Activated CD8-positive, alpha-beta memory T cell treated with anti-CD3 and anti-CD28 coated beads, Interleukin-2, amount 10 ng/mL, durations not matched to agents 7 days and 5 days (primary cell): ENCODE measurements around the gene THBD. TPM values are rescaled to one million over a fixed set of nuclear protein-coding genes. Genes with fewer than 3 reads are reported as not detected.

Experiments used
- ATAC-seq: fragments of 150-1000 bp; cut with Tn5 transposase; one replicate; pipeline ENCODE4 v1.10.0; 2021; ENCODE audit warnings: moderate library complexity
- CTCF ChIA-PET: fragments of 350-600 bp; sonication (Branson Sonifier 250); formaldehyde crosslinking; loops from one replicate; lab custom pipeline; 2021; ENCODE audit warnings: antibody characterized with exemption; lab: Charles Lee
- DNase-seq: peaks from one replicate; pipeline ENCODE4 v3.0.0-alpha.2; 2020
- H3K27ac Mint-ChIP-seq: one replicate; pipeline ENCODE4 v1.8.0; 2021; ENCODE audit warnings: mild to moderate bottlenecking, mixed read lengths
- H3K27me3 Mint-ChIP-seq: one replicate; pipeline ENCODE4 v1.8.0; 2021; ENCODE audit warnings: mixed read lengths
- H3K36me3 Mint-ChIP-seq: one replicate; pipeline ENCODE4 v1.8.0; 2021; ENCODE audit warnings: mild to moderate bottlenecking, mixed read lengths
- H3K4me1 Mint-ChIP-seq: one replicate; pipeline ENCODE4 v1.8.0; 2021; ENCODE audit warnings: mixed read lengths
- H3K4me3 Mint-ChIP-seq: one replicate; pipeline ENCODE4 v1.8.0; 2021; ENCODE audit warnings: mild to moderate bottlenecking, moderate library complexity, mixed read lengths
- H3K9me3 Mint-ChIP-seq: one replicate; pipeline ENCODE4 v1.8.0; 2022; ENCODE audit warnings: low read depth, mixed read lengths
- total RNA-seq, 2 experiments: library from RNA; stranded (reverse); gene quantifications; one replicate each; pipeline ENCODE4 v1.2.3, GENCODE V29; 2021

Gene THBD
- total RNA-seq, 2 experiments from 2014 or later = not detected

DNA sequence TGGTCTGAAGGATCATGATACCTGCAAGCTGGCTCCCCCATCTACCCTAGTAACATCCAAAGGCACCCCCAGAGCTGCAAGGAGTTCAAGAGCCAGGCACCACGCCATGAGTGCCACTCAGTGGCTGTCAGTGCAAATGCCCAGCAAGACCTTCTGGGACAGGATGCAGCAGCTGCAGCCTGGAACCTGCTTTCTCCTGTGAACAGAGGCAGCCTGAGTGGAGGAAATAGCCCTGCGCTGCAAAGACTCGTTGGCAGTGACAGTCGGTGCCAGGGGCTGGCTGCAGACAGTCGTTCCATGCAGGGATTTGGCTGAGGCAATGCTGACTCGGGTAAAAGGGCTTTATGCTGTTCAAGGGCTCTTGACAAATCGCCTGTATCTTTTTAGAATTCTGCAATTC, 30.1 kb downstream of the THBD start:
- Mint-ChIP-seq H3K27ac (no peak overlapping the region), H3K4me3 (no peak overlapping the region), H3K36me3 (no peaks in the 10 kb centered on the region), H3K9me3 (no peaks in the 10 kb centered on the region), H3K4me1 (no peaks in the 10 kb centered on the region), H3K27me3 (no peaks in the 10 kb centered on the region)
- CTCF ChIA-PET = no interaction called here
- ATAC-seq (no peak), DNase-seq (no peak)

DNA sequence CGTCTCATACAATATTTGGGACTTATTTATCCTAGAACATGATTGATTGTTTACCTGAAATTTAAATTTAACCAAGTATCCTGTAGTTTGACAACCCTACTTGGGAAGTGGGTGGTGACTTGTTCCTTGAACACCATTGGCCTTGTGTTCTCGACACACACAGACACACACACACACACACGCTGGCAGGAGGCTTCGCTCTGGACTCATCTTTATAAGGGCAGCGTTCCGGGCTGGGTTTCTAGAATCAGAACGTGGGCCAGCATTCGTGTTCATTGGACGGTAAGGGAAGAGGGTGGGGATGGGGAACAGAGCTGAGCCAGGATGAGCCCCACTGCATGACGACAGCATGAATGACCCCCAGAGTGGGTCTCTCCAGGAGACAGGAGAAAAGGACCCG, 30.5 kb downstream of the THBD start:
- no peak overlapping the region for H3K27ac Mint-ChIP-seq
- no peaks in the 10 kb centered on the region for H3K27me3 Mint-ChIP-seq
- no peaks in the 10 kb centered on the region for H3K4me1 Mint-ChIP-seq
- no peak for DNase-seq
- CTCF ChIA-PET = no interaction called here
- H3K4me3 Mint-ChIP-seq = no peak overlapping the region
- ATAC-seq = no peak
- H3K36me3 Mint-ChIP-seq = no peaks in the 10 kb centered on the region
- H3K9me3 Mint-ChIP-seq = no peaks in the 10 kb centered on the region

DNA sequence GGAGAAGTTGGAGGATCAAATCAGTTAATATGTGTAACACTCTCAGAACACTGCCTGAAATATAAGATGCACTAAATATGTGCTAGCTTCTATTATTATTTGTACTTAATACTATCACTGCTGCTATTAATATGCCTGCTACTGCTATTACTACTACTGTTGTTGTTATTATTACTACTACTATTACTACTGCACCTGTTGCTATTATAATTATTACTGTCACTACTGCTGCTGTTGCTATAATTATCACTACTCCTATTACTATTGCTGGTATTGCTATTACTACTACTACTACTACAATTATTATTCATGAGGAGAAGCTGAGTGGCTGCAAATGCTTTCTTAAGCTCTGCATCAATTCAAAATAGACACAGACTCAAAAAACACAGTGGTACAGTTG, 31.0 kb downstream of the THBD start:
- Mint-ChIP-seq H3K27ac (no peak overlapping the region), H3K36me3 (no peaks in the 10 kb centered on the region), H3K27me3 (no peaks in the 10 kb centered on the region), H3K9me3 (no peaks in the 10 kb centered on the region), H3K4me1 (no peaks in the 10 kb centered on the region), H3K4me3 (no peak overlapping the region)
- CTCF ChIA-PET = no interaction called here
- ATAC-seq = no peak
- no peak for DNase-seq

DNA sequence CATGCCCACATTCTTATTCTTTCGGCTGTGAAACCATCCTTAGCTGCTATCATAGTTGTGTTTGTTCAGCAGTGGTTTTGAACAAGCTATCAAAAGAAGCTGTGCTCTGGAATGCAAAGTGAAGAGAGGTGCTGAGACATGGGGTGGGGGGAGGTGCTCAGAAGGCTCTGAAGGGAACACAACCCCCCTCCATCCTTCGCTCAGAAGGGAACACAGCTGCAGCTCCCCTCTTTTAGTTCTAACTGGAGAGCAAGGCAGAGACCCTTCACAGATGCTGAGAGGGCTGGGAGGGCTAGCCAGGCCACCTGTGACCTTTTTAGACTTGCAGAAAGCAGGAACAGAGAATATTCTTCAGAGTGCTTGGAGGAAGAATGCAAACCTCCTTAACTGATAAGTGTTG, 32.0 kb downstream of the THBD start:
- CTCF ChIA-PET = interaction anchor here (0.7 kb wide), 1 partner anchor 11 kb away, joined by 3 read pairs; no protein-coding TSS in a partner anchor
- Mint-ChIP-seq H3K27ac (no peak overlapping the region), H3K4me3 (no peak overlapping the region), H3K36me3 (no peaks in the 10 kb centered on the region), H3K9me3 (no peaks in the 10 kb centered on the region), H3K27me3 (no peaks in the 10 kb centered on the region), H3K4me1 (no peaks in the 10 kb centered on the region)
- ATAC-seq = no peak
- DNase-seq = no peak

DNA sequence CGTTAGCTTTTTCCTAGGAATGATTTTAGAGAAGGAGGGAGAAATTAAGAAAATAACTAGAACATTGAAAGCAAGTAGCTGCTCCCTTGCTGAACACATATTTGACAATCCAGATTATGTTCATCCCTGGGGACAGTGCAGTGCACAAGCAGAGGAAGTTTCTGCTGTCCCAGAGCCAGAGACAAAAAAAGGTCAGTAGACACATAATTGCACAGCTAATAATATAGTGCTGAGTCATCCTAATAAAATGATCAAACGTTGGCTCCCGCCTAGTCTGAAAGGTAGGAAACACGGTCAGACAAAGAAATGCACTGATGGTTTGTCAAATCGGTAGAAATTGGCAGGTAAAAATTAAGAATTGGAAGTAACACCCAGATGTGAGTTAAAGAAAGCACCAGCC, 36.0 kb downstream of the THBD start:
- CTCF ChIA-PET = no interaction called here
- Mint-ChIP-seq H3K4me3 (no peak overlapping the region), H3K4me1 (no peaks in the 10 kb centered on the region), H3K9me3 (no peaks in the 10 kb centered on the region), H3K36me3 (no peaks in the 10 kb centered on the region), H3K27ac (no peak overlapping the region), H3K27me3 (no peaks in the 10 kb centered on the region)
- no peak for DNase-seq
- ATAC-seq = no peak

DNA sequence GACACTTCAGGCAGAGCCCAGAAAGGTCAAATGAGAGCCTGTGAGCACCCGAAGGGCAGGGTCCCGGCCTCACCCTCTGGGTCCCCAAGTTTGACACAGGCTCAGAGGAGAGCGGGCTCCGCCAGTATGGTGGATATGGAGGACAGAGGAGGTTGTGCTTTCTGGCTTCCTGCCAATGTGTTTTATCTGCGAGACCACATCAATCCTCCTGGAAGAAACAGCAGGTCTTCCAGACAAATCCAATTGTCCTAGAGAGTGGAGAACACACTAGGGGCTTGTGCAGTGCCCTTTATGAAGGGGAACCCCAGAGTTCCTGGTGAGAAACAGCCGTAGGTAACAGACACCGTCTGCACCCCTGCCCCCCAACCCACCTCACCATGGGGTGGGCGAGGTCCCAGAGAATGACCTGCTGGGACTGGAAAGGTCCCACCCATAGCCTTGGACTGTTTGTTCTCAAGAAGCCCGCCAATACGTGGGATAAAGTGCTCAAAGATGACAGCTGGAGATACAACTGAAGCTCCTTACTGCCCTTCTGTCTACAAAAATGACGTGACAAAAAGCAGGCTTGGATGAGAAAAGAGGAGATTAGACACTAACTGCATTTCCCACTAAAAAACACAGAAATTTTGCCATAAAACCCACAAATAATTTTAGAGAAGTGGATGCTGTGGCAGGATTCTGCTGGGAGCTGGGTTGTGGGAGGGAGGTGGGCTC, 38.3 kb downstream of the THBD start:
- CTCF ChIA-PET = no interaction called here
- Mint-ChIP-seq H3K9me3 (no peaks in the 10 kb centered on the region), H3K4me3 (no peak overlapping the region), H3K36me3 (no peaks in the 10 kb centered on the region), H3K27me3 (no peaks in the 10 kb centered on the region), H3K27ac (no peak overlapping the region), H3K4me1 (no peaks in the 10 kb centered on the region)
- ATAC-seq (no peak), DNase-seq (no peak)

DNA sequence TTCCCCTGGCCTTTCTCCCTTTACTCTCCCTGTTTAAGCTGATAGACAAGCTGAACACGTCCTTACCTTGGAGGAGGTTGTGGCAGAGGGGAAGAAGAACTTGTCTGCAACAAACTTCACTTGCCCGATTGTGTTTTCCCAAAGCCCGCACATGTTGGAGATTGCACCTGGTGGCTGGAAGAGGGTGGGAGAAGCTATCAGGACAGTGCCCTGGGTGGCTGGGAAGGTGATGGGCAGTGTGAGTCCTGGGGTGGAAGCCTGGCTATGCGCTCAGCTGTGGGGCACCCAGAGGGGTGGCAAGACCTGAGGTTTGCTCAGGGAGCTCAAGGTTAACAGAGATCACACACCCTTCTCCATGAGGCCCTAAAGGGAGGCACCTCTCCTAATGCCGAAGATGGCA, 39.4 kb downstream of the THBD start:
- no peak overlapping the region for H3K27ac Mint-ChIP-seq
- CTCF ChIA-PET = no interaction called here
- H3K4me1 Mint-ChIP-seq = no peaks in the 10 kb centered on the region
- H3K9me3 Mint-ChIP-seq = no peaks in the 10 kb centered on the region
- DNase-seq = no peak
- H3K27me3 Mint-ChIP-seq = no peaks in the 10 kb centered on the region
- H3K4me3 Mint-ChIP-seq = no peak overlapping the region
- no peaks in the 10 kb centered on the region for H3K36me3 Mint-ChIP-seq
- no peak for ATAC-seq

DNA sequence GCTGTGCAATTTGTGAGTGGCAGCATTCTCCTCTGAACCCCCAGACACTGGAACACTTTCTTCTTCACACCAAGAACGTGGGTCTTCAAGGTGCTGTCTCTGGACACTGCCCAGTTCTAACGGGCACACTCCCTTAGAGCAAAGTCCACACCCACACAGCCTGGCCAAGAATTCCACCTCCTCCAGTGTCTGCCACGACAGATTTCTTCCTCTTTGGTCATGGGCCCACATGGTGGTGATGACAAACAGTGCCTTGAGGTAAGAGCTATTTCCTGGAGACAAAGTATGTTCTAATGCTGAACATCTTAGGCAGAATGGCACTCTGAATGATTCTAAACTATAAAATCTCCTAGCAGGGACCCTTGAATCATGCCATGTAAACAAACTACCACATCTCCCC, 39.8 kb downstream of the THBD start:
- H3K27me3 Mint-ChIP-seq = no peaks in the 10 kb centered on the region
- H3K27ac Mint-ChIP-seq = no peak overlapping the region
- DNase-seq (no peak), ATAC-seq (no peak)
- H3K4me1 Mint-ChIP-seq = no peaks in the 10 kb centered on the region
- H3K9me3 Mint-ChIP-seq = no peaks in the 10 kb centered on the region
- CTCF ChIA-PET = no interaction called here
- no peaks in the 10 kb centered on the region for H3K36me3 Mint-ChIP-seq
- H3K4me3 Mint-ChIP-seq = no peak overlapping the region

DNA sequence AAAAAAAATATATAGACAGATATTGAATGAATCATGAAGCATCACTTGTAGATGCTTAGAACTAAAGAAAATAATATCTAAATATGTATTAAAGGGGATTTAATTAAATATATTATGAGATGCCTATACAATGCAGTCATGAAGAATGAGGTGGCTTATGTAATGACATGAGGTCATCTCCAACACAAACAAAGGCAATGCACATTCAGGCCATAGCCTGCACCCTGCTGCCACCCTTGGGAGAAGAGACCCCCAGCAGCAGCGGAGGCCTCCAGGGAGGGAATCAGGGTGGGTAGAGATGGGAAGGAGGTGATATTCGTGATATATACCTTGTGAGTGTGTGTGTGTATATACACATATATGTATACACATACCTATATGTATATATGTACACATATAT, 40.8 kb downstream of the THBD start:
- ATAC-seq (no peak), DNase-seq (no peak)
- Mint-ChIP-seq H3K4me3 (no peak overlapping the region), H3K27me3 (no peaks in the 10 kb centered on the region), H3K9me3 (no peaks in the 10 kb centered on the region), H3K4me1 (no peaks in the 10 kb centered on the region), H3K36me3 (no peaks in the 10 kb centered on the region), H3K27ac (no peak overlapping the region)
- CTCF ChIA-PET = no interaction called here

DNA sequence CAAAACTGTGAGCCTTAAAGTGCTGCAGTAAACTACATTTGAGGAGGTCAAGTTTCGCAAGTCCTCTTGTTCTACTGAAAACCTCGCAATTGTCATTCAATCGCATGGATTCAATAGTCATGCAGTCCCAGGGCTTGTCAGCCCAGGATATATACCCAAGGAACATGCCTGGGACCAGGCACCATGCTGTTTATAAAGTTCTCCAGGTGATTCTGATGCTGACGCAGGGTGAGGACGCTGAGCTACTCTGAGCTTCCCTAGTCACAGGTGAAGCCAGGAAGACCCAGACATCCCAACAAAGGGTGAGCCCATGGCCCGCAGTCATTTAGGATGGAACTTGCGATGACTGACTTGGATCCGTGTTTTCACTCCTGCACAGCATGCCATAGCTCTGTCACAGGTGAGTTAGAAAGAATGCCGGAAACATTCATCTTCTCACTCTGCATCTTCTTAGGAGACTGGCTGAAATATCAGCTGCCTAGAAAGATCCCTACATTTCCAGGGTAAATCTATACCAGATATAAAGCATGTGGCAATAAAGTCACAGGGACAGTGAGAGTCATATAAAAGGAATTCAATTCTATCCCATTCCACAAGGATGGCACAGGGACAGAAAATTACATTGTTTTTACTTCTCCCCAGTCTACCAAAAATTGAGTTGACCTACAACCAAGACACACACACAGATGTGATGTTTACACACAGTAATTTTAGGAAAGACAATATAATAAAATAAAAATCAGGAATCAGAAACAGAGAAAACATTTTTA, 41.4 kb downstream of the THBD start:
- no peak for ATAC-seq
- H3K27ac Mint-ChIP-seq = no peak overlapping the region
- DNase-seq = no peak
- no peak overlapping the region for H3K4me3 Mint-ChIP-seq
- H3K27me3 Mint-ChIP-seq = no peaks in the 10 kb centered on the region
- H3K4me1 Mint-ChIP-seq = no peaks in the 10 kb centered on the region
- H3K9me3 Mint-ChIP-seq = no peaks in the 10 kb centered on the region
- CTCF ChIA-PET = no interaction called here
- H3K36me3 Mint-ChIP-seq = no peaks in the 10 kb centered on the region

DNA sequence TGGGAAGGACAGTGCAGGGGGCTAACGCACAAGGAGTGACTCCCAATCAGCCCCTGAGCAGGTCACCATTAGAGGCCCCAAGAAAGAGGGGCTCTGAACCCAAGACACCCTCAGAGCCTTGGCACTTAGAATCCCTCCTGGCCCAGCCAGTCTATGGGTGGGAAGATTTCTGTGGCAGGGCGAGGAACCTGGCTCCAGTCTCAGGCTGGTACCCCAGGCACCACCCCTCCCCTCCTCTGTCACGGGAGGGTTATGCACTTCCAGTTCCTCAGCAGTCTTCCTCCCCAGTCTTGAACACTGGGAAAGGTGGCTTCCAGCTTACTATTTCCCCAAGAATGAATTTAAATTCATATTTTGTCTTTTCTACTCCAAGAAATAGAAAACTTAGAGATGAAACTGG, 42.0 kb downstream of the THBD start:
- H3K36me3 Mint-ChIP-seq = no peaks in the 10 kb centered on the region
- no peaks in the 10 kb centered on the region for H3K9me3 Mint-ChIP-seq
- H3K4me1 Mint-ChIP-seq = no peaks in the 10 kb centered on the region
- no peaks in the 10 kb centered on the region for H3K27me3 Mint-ChIP-seq
- DNase-seq (no peak), ATAC-seq (no peak)
- CTCF ChIA-PET = no interaction called here
- no peak overlapping the region for H3K27ac Mint-ChIP-seq
- H3K4me3 Mint-ChIP-seq = no peak overlapping the region

DNA sequence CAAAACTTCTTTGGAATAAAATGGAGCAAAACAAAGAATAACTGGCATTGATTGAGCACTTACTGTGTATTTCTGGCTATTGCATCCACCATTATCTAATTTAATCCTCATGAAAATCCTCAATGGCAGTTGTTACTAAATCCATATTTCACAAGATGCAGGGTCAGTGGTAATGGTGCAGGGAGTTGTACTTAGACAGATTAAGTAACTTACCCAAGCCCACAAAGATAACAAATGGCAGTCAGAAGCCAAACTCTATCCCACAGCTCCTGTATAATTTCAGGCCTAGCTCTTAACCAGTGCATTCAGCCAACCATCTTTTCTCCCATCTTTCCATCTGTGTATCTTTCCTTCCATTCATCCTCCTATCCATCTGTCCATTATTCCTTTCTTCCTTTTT, 43.7 kb downstream of the THBD start:
- no peaks in the 10 kb centered on the region for H3K4me1 Mint-ChIP-seq
- CTCF ChIA-PET = interaction anchor here (1.5 kb wide), 1 partner anchor 11 kb away, joined by 3 read pairs; no protein-coding TSS in a partner anchor
- H3K27ac Mint-ChIP-seq = no peak overlapping the region
- no peaks in the 10 kb centered on the region for H3K27me3 Mint-ChIP-seq
- DNase-seq (no peak), ATAC-seq (no peak)
- H3K9me3 Mint-ChIP-seq = no peaks in the 10 kb centered on the region
- no peak overlapping the region for H3K4me3 Mint-ChIP-seq
- H3K36me3 Mint-ChIP-seq = no peaks in the 10 kb centered on the region

DNA sequence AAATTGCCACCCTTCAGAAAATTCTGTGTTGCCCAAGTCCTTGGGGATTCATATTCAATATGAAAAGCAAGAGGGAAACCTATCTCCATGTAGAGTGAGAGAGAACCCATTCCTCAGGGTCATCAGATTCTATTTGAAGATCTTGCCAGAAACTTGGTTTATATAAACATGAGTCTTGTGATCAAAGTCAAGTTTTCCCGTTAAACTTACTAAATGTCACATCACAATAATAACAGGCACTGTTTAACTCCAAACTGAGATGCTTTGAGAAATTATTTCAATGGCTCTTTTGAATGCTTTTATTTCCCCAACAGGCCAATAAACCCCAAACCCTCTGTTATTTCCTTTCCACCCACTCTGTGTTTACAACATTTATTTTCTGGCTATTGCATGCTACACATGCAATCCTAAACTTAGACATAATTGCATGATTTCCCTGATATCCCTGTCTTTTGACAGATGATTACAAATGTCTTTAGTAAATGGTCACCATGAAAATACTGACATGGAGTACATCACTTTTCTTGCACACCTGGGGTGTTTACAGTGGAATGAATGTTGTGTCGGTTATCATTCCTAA, 45.5 kb downstream of the THBD start:
- H3K9me3 Mint-ChIP-seq = no peaks in the 10 kb centered on the region
- H3K36me3 Mint-ChIP-seq = no peaks in the 10 kb centered on the region
- no peak for DNase-seq
- H3K27ac Mint-ChIP-seq = no peak overlapping the region
- no peak overlapping the region for H3K4me3 Mint-ChIP-seq
- ATAC-seq = no peak
- H3K4me1 Mint-ChIP-seq = no peaks in the 10 kb centered on the region
- H3K27me3 Mint-ChIP-seq = no peaks in the 10 kb centered on the region
- CTCF ChIA-PET = no interaction called here

DNA sequence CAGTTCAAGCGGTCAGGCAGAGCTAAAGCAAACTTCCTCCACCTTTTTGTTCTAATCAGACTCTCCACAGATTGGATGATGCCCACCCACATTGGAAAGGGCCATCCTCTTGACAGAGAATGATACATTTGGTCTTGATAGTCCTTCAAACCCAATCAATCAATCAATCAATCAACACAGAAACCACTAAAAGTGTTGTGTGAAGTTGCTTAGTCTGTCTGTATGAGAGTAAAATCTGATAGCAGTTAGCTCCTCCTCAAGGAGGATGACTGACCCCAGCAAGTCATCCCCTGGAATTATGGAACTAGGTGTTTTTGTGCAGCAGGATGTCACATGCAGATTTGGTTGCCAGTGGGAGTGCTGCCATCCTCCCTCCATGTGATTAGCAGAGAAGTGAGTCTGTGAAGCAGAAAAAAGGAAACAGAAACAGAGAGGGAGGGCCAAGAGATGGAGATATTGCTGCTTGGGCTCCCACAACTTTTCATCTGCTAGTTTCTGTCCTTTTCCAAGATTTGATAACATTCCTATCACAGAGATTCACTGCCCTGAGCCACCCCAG, 46.3 kb downstream of the THBD start:
- Mint-ChIP-seq H3K4me1 (no peaks in the 10 kb centered on the region), H3K27me3 (no peaks in the 10 kb centered on the region), H3K9me3 (no peaks in the 10 kb centered on the region), H3K4me3 (no peak overlapping the region), H3K36me3 (no peaks in the 10 kb centered on the region), H3K27ac (no peak overlapping the region)
- DNase-seq = no peak
- CTCF ChIA-PET = no interaction called here
- no peak for ATAC-seq
